K562 (cell line): ENCODE data around the gene HDAC7.
"Not testable (repeated sequence)": the region's sequence is repeated elsewhere in the genome, so short reads cannot be mapped to it uniquely, and the experiment has no call there.

Source experiments
- ADNP ChIP-seq: fragments of 200-800 bp; sonication (Bioruptor generic); IDR thresholded peaks from 2 replicates; pipeline ENCODE4 v1.6.1; 2016; ENCODE audit warnings: missing genetic modification characterization, missing compliant biosample characterization
- ARHGAP35 ChIP-seq: fragments of 450-650 bp; IDR thresholded peaks from 2 replicates; pipeline ENCODE4 v1.6.1; 2018; ENCODE audit not compliant: partially characterized antibody
- BRD9 ChIP-seq: fragments of 450-650 bp; IDR thresholded peaks from 2 replicates; pipeline ENCODE4 v1.6.1; 2018; ENCODE audit warnings: low read depth; ENCODE audit not compliant: partially characterized antibody
- ETV5 ChIP-seq: sonication (generic); formaldehyde crosslinking; IDR thresholded peaks from 2 replicates; pipeline ENCODE4 v1.4.0; 2020; ENCODE audit warnings: low read depth, mild to moderate bottlenecking, missing genetic modification reagents
- HDGF ChIP-seq: fragments of 450-650 bp; IDR thresholded peaks from 2 replicates; pipeline ENCODE4 v1.6.1; 2016

GRCh38 chr12:47842543-47842942, 22.8 kb upstream of the HDAC7 start:
- not testable (repeated sequence) for TF ChIP-seq ETV5 (CRISPR knock-in tag); HDGF; ARHGAP35; BRD9; ADNP (tag)
